ENCODE data around the gene SLFN12L.

The SLFN12L gene

DNA sequence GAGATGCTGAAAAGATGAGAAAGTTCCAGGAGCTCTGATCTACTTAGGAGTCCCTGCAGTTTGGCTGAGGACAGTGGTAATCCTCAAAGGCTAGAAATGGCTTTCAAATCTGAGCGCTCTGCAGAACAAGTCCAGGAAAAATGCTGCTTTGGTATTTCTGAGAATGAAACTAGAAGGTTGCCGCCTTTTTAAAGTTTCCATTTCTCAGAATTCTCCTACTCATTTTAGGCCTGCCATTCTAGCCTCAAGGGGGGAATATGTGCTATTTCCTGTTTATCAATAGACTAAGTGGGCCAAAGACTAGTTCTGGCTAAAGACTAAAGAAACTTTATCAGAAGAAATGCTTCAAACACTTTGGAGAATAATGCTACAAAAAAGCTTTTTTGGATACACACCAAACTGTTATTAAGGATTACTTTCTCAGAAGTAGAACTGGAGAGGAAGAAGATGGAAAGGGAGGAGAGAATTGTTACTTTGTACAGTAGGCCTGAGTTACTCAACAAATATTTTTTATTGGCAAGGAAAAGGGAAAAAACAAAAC is at the start of gene SLFN12L:
SLFN12L (minus strand) TSS at position 78 of the 541 bp plus-strand sequence. CDS start 15,314 bp downstream, outside the sequence.
- ChIA-PET POLR2A (interaction anchor here (0.9 to 2.1 kb wide), 2 partner anchors 164 to 295 kb away, joined by 3 to 7 read pairs; partner anchors contain the start of genes SLFN11 and SLFN5), CTCF (interaction anchor here (1.5 to 2.7 kb wide), 2 partner anchors 225 kb away, joined by 5 to 14 read pairs; no protein-coding TSS in a partner anchor)
- TF ChIP-seq FOXK2 (IDR thresholded peaks at IDR 0.05) (no peak), LEF1 (IDR thresholded peaks at IDR 0.05; ENCODE audit: borderline replicate concordance) (no peak), HDGF (IDR thresholded peaks at IDR 0.05; ENCODE audit: borderline replicate concordance) (no peak), TARDBP (IDR thresholded peaks at IDR 0.05) (no peak), FOXM1 (IDR thresholded peaks at IDR 0.05; ENCODE audit: borderline replicate concordance) (no peak), NFRKB (IDR thresholded peaks at IDR 0.05) (no peak), SP1 (IDR thresholded peaks at IDR 0.05) (no peak), ELF4 (IDR thresholded peaks at IDR 0.05) (no peak), ZNF384 (IDR thresholded peaks at IDR 0.05) (no peak), L3MBTL2 (conservative IDR thresholded peaks at IDR 0.05) (no peak)
- DNase-seq (ENCODE audit: extremely low spot score): no peak

DNA sequence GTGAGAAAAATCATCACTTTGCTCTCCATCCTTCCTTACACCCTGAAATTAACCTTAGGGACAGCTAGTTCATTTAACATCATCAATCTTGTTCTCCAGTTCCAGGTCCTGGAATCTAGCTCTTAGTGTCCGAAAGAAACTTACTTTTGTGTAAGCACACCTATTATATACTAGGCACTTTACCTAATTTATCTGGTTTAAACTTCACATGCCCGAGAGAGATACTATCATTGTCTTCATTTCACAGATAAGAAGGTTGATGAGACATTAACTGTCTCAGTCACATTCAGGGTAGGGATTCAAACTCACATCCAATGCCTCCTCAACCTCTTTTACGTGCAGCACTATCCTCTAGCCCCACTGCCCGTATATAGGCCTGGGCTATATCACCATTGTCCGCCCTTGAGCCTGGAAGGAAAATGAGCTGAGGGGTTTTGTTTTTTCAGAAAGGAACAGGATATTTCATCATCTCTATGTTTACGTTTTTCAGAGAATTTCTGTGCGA is 49.1 kb upstream of the SLFN12L start:
- ChIA-PET POLR2A (interaction anchor here (0.6 to 2.5 kb wide), 11 partner anchors 8 to 213 kb away, joined by 3 to 64 read pairs (median 4); partner anchors contain the start of genes PEX12 and SLFN11), CTCF (no interaction called here)
- TF ChIP-seq BHLHE40 (IDR thresholded peaks at IDR 0.05; ENCODE audit: borderline replicate concordance) (no peak), ARNT (IDR thresholded peaks at IDR 0.05) (no peak), FOXA1 (IDR thresholded peaks at IDR 0.05) (no peak), SUZ12 (IDR thresholded peaks at IDR 0.05) (no peak), ZNF384 (IDR thresholded peaks at IDR 0.05) (no peak), ELF4 (IDR thresholded peaks at IDR 0.05) (no peak), NFRKB (IDR thresholded peaks at IDR 0.05) (no peak), SP1 (IDR thresholded peaks at IDR 0.05) (no peak), CTBP1 (IDR thresholded peaks at IDR 0.05; ENCODE audit: borderline replicate concordance) (no peak), FOXK2 (IDR thresholded peaks at IDR 0.05) (no peak), L3MBTL2 (conservative IDR thresholded peaks at IDR 0.05) (no peak), LEF1 (IDR thresholded peaks at IDR 0.05; ENCODE audit: borderline replicate concordance) (no peak), HDGF (IDR thresholded peaks at IDR 0.05; ENCODE audit: borderline replicate concordance) (no peak), FOXM1 (IDR thresholded peaks at IDR 0.05; ENCODE audit: borderline replicate concordance) (no peak), TARDBP (IDR thresholded peaks at IDR 0.05) (no peak)
- TF ChIP-seq, protein P1, sequence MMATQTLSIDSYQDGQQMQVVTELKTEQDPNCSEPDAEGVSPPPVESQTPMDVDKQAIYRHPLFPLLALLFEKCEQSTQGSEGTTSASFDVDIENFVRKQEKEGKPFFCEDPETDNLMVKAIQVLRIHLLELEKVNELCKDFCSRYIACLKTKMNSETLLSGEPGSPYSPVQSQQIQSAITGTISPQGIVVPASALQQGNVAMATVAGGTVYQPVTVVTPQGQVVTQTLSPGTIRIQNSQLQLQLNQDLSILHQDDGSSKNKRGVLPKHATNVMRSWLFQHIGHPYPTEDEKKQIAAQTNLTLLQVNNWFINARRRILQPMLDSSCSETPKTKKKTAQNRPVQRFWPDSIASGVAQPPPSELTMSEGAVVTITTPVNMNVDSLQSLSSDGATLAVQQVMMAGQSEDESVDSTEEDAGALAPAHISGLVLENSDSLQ (IDR thresholded peaks at IDR 0.05): no peak
- no peak for DNase-seq (ENCODE audit: extremely low spot score)

DNA sequence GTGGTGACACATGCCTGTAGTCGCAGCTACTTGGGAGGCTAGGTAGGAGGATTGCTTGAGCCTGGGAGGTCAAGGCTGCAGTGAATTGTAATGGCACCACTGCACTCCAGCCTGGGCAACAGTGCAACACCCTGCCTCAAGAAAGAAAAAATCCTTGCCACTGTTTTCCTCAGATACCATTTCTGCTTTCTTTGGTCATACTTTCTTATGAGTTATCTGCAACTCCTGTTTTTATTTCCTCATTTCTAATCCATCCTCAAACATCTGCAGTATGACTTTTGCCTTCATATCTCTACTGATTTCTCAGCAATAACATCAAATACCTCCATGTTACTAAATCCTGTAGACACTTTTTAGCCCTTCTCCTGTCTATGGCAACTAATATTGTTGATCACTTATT is 46.6 kb upstream of the SLFN12L start:
- TF ChIP-seq ARNT (IDR thresholded peaks at IDR 0.05): no peak
- no peak for TF ChIP-seq NFRKB (IDR thresholded peaks at IDR 0.05)
- TF ChIP-seq FOXK2 (IDR thresholded peaks at IDR 0.05): no peak
- TF ChIP-seq HDGF (IDR thresholded peaks at IDR 0.05; ENCODE audit: borderline replicate concordance): no peak
- no peak for TF ChIP-seq LEF1 (IDR thresholded peaks at IDR 0.05; ENCODE audit: borderline replicate concordance)
- no peak for TF ChIP-seq TARDBP (IDR thresholded peaks at IDR 0.05)
- no peak for TF ChIP-seq L3MBTL2 (conservative IDR thresholded peaks at IDR 0.05)
- TF ChIP-seq, protein P1 (IDR thresholded peaks at IDR 0.05): no peak
- no peak for TF ChIP-seq ZNF384 (IDR thresholded peaks at IDR 0.05)
- no peak for DNase-seq (ENCODE audit: extremely low spot score)
- ChIA-PET POLR2A (no interaction called here), CTCF (no interaction called here)

DNA sequence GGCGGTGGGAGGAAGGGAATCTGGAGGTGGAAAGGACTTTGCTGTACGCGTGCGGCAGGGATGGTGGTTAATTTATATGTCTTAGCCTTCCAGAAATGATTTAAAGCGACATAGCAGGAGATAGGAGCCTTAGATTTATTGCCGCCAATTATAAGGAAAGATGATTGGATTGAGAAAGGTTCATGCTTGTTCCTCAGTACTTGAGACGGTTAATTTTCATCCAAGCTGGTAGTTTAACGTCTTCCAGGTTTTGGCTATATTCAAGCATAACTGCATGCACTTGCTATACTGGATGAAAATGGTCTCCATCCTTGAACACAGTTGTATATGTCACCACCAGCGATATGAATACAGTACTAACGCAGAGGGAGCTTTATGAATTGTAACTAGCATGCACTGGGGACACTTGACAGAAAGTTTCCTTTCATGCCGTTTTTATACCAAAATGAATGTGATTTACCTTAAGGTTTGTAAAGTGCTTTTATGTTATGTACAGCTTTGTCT is 41.5 kb upstream of the SLFN12L start:
- ChIA-PET POLR2A (interaction anchor here (0.6 to 6.2 kb wide), 39 partner anchors 8 to 488 kb away, joined by 3 to 134 read pairs (median 4); partner anchors contain the start of genes AP2B1, MMP28, RASL10B and SLFN11), CTCF (interaction anchor here (1.6 kb wide), 1 partner anchor 10 kb away, joined by 4 read pairs; no protein-coding TSS in a partner anchor)
- no peak for DNase-seq (ENCODE audit: extremely low spot score)
- TF ChIP-seq ARNT (IDR thresholded peaks at IDR 0.05): no peak
- TF ChIP-seq, protein P1 (IDR thresholded peaks at IDR 0.05): peak; percentile 45
- no peak for TF ChIP-seq CTBP1 (IDR thresholded peaks at IDR 0.05; ENCODE audit: borderline replicate concordance)
- no peak for TF ChIP-seq SP1 (IDR thresholded peaks at IDR 0.05)

DNA sequence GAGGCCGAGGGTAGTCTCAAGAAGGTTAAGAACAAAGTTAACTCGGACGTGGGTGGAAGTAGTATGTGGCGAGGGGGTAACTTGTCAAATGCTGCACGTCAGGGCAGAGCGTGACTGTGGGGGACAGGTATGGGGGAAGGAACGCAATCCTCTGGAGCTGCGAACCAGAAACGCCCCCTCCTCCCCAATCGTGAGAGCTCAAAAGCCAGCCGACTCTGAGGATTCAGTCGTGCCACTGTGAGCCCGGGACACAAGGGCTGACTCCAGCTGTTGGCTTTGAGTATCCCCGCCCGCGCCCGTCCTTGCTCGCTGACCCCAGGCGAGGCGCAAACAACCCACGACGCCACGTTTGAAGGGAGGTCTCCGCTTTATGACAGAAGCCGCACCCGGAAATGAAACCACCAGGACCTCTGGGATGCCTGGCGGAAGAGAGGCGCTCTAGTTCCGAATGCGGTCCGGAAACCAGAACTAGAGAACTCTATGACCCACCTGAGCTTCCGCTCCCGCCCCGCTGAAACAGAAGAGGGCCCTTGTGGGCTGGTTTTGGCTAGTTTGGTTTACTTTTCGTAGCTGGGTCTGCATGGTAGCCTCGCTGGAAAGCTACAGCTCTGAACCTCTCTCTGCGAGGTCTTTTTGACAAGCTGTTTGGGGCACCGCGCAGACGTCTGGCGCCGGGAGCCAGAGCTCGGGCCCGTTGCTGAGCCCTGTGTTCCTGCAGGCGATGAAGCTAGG is 40.9 kb upstream of the SLFN12L start, which contains the start of gene PEX12:
PEX12 (minus strand) TSS at position 375 of the 732 bp plus-strand sequence. CDS start 550 bp downstream, outside the sequence.
- ChIA-PET CTCF (interaction anchor here (0.6 to 1.6 kb wide), 2 partner anchors 10 to 1070 kb away, joined by 3 to 4 read pairs; no protein-coding TSS in a partner anchor), POLR2A (interaction anchor here (0.6 to 6.2 kb wide), 38 partner anchors 8 to 487 kb away, joined by 3 to 134 read pairs (median 4); partner anchors contain the start of genes AP2B1, MMP28, RASL10B and SLFN11)
- peak; percentile 65 for DNase-seq (ENCODE audit: extremely low spot score)
- TF ChIP-seq ZNF384 (IDR thresholded peaks at IDR 0.05) (no peak), SUZ12 (IDR thresholded peaks at IDR 0.05) (no peak), FOXM1 (IDR thresholded peaks at IDR 0.05; ENCODE audit: borderline replicate concordance) (no peak), LEF1 (IDR thresholded peaks at IDR 0.05; ENCODE audit: borderline replicate concordance) (no peak), ELF4 (IDR thresholded peaks at IDR 0.05) (peak; percentile 63), FOXA1 (IDR thresholded peaks at IDR 0.05) (no peak), SP1 (IDR thresholded peaks at IDR 0.05) (no peak), ARNT (IDR thresholded peaks at IDR 0.05) (no peak), BHLHE40 (IDR thresholded peaks at IDR 0.05; ENCODE audit: borderline replicate concordance) (no peak), L3MBTL2 (conservative IDR thresholded peaks at IDR 0.05) (peak; percentile 47; the same call in 1 of the 2 replicates)
- TF ChIP-seq, protein P1 (IDR thresholded peaks at IDR 0.05): no peak
